Sigmoid colon (tissue), 4 donors: ENCODE results near the gene NPC1.
A peak's percentile ranks its signal among the peaks of the same experiment; 100 is the strongest.

Experiments used
- CTCF ChIP-seq, 4 experiments: fragments of 450-650 bp in 3 of 4; fragments of 200-600 bp in 1 of 4; IDR thresholded peaks; one replicate each; pipeline ENCODE4 v1.5.1; 2016 to 2019; ENCODE audit warnings: antibody characterized with exemption in 4 of 4, mild to moderate bottlenecking in 3 of 4, moderate library complexity in 2 of 4
- EP300 ChIP-seq, 4 donors: sonication (generic); formaldehyde crosslinking; IDR thresholded peaks; one replicate each; pipeline ENCODE4 v1.6.1; 2017; ENCODE audit warnings: antibody characterized with exemption in 4 of 4
- POLR2A ChIP-seq, 2 donors: fragments of 450-650 bp; IDR thresholded peaks; one replicate each; pipeline ENCODE4 v1.6.1; 2016; ENCODE audit warnings: antibody characterized with exemption in 2 of 2, mild to moderate bottlenecking in 2 of 2, moderate library complexity in 2 of 2
- POLR2AphosphoS5 ChIP-seq, 4 donors: sonication (generic); formaldehyde crosslinking; IDR thresholded peaks; one replicate each; pipeline ENCODE4 v1.6.1; 2017; ENCODE audit warnings: antibody characterized with exemption in 4 of 4

- TF ChIP-seq POLR2AphosphoS5 (IDR thresholded peaks at IDR 0.05) (peak; percentile 80 to 95 (median 90)), CTCF (IDR thresholded peaks at IDR 0.05) (peak; percentile 77 to 96 (median 82)), EP300 (IDR thresholded peaks at IDR 0.05) (peak in 1 of 4 donors; percentile 47), POLR2A (IDR thresholded peaks at IDR 0.05) (peak; percentile 85 to 91)
Measured at GRCh38 chr18:23586249-23587196, at the start of gene NPC1.
